GM21381 (cell line): ENCODE measurements around the gene SLC10A3.
A peak's percentile ranks its signal among the peaks of the same experiment; 100 is the strongest.

Source experiments
- ATAC-seq: cut with Tn5 transposase; IDR thresholded peaks from one replicate; pipeline ENCODE4 v1.9.1; 2021; ENCODE audit warnings: mild to moderate bottlenecking, moderate library complexity; ENCODE audit not compliant: unreplicated experiment

The SLC10A3 gene

GRCh38 chrX:154466036-154466435 lies 24.4 kb downstream of the SLC10A3 start:
- ATAC-seq: no peak

GRCh38 chrX:154465601-154466000 lies 24.8 kb downstream of the SLC10A3 start:
- no peak for ATAC-seq

- ATAC-seq: no peak
These were observed 25.5 kb downstream of the SLC10A3 start for GRCh38 chrX:154464806-154465365.

GRCh38 chrX:154463611-154464220 lies 26.7 kb downstream of the SLC10A3 start:
- ATAC-seq: no peak

GRCh38 chrX:154462396-154462795 lies 28.0 kb downstream of the SLC10A3 start:
- ATAC-seq: no peak

- no peak for ATAC-seq
These were observed 30.1 kb downstream of the SLC10A3 start for GRCh38 chrX:154460326-154460725.

- no peak for ATAC-seq
These were observed 30.6 kb downstream of the SLC10A3 start for GRCh38 chrX:154459832-154460231.

GRCh38 chrX:154458954-154459778 lies 31.3 kb downstream of the SLC10A3 start:
- no peak for ATAC-seq

GRCh38 chrX:154458116-154458953 lies 32.1 kb downstream of the SLC10A3 start, which contains the start of gene PLXNA3:
Gene PLXNA3 (plus strand): TSS chrX:154458281. CDS start chrX:154460184, 1,903 bp downstream.
- peak; percentile 61 for ATAC-seq

GRCh38 chrX:154457491-154458115 lies 32.8 kb downstream of the SLC10A3 start:
- ATAC-seq: peak; percentile 58

GRCh38 chrX:154452823-154453222 lies 37.6 kb downstream of the SLC10A3 start:
- ATAC-seq: no peak

- ATAC-seq: no peak
These were observed 40.1 kb downstream of the SLC10A3 start for GRCh38 chrX:154450312-154450711.

GRCh38 chrX:154449618-154450017 lies 40.8 kb downstream of the SLC10A3 start:
- ATAC-seq: no peak

- no peak for ATAC-seq
These were observed 41.9 kb downstream of the SLC10A3 start for GRCh38 chrX:154448484-154448883.

- no peak for ATAC-seq
These were observed 44.0 kb downstream of the SLC10A3 start for GRCh38 chrX:154446430-154446829.

GRCh38 chrX:154445776-154446175 lies 44.7 kb downstream of the SLC10A3 start:
- no peak for ATAC-seq

GRCh38 chrX:154444755-154445246 lies 45.6 kb downstream of the SLC10A3 start:
- ATAC-seq: no peak

- peak; percentile 81 for ATAC-seq
These were observed 46.3 kb downstream of the SLC10A3 start, which contains the start of gene FAM50A for GRCh38 chrX:154443992-154444754. Gene FAM50A (plus strand): TSS chrX:154444141. CDS start chrX:154444236, 95 bp downstream.

GRCh38 chrX:154443479-154443910 lies 46.9 kb downstream of the SLC10A3 start:
- ATAC-seq: no peak
